Muscle of back (tissue), 13 donors: ENCODE data around the gene SLC30A10. TPM values are rescaled to one million over a fixed set of nuclear protein-coding genes. Genes with fewer than 3 reads are reported as not detected.
A peak's percentile ranks its signal among the peaks of the same experiment; 100 is the strongest.
"Not testable (repeated sequence)": the region's sequence is repeated elsewhere in the genome, so short reads cannot be mapped to it uniquely, and the experiment has no call there.

Source experiments
- DNase-seq, 3 donors: peaks; one replicate each; pipeline versions ENCODE4 v3.0.0 to v3.0.0-alpha.2; 2013
- long read RNA-seq, 9 donors: transcript quantifications; one replicate each; lab custom pipeline, GENCODE V29; 2026
- polyA plus RNA-seq, 10 donors: library from polyadenylated mRNA; unstranded; fragments of 120-200 nt; gene quantifications; one replicate each; pipeline ENCODE4 v1.2.1, GENCODE V29; 2013; ENCODE audit not compliant: insufficient read length in 10 of 10

Gene SLC30A10
- under 1 TPM in 7 of 10 donors, not detected in 3; 0.12 to 0.28 (median 0.20) TPM for polyA plus RNA-seq
- long read RNA-seq, donor 1: 0 reads
- long read RNA-seq, donor 2: 0 reads
- long read RNA-seq, donor 3: 0 reads
- long read RNA-seq, donor 4: 0 reads
- long read RNA-seq, donor 5: 0 reads
- long read RNA-seq, donor 6: 0 reads
- long read RNA-seq, donor 7: 0 reads
- long read RNA-seq, donor 8: 0 reads
- long read RNA-seq, donor 9: 0 reads

DNA sequence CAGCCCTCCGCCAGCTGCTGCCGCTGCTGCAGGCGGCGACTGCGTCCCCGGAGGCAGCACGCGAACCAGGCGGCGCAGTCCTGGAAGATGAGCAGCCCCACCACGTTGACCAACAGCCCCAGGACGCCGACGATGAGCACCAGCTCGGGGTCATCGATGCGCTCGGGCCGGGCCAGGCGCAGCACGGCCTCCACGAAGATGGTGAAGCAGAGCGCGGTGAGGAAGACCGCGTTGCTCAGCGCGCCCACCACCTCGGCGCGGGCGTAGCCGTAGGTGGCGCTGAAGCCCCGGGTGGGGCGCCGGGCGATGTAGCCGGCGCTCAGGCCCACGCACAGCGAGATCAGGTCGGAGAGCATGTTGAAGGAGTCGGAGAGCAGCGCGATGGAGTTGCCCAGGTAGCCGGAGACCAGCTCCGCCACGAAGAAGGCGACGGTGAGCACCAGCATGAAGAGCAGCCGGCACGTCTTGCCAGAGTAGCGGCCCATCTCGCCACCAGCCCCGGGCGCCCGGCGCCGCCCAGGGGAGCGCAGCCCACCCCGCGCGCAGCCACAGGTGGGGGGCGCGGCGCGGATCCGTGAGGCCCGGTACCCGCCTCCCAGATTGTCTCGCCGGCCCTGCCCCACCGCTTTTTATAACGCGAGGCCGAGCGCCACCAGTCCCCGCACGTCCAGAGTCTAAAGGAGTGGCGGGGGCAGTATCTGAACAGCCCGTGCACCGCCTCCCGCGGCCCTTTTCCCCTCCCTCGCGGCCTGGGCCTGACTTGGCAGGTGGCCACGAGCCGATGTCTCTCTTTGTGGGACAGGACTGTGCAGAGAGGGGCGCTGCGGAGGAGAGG is at the start of gene SLC30A10:
SLC30A10 (minus strand) TSS at position 602 of the 835 bp plus-strand sequence; CDS start at position 485, 117 bp downstream.
- DNase-seq: peak in 2 of 3 donors; percentile 9 to 67

DNA sequence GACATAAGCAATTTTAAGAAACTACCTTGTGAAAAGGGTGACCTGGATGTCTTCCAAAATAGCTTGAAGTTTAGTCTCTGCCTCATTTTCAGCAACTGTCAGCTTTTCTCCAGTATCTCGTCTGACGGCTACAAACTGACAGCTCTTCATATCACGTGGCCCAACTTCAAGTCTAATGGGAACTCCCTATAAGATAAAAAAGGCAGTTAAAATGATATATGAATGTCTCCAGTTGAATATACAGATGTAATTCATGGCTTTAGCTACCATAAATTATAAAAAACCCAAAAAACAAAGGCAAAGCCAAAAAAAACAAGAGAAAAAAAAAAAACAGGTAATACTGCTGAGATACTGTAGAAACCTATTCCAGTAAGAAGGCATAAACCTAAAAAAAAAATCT is 44.9 kb upstream of the SLC30A10 start:
- DNase-seq: no peak

DNA sequence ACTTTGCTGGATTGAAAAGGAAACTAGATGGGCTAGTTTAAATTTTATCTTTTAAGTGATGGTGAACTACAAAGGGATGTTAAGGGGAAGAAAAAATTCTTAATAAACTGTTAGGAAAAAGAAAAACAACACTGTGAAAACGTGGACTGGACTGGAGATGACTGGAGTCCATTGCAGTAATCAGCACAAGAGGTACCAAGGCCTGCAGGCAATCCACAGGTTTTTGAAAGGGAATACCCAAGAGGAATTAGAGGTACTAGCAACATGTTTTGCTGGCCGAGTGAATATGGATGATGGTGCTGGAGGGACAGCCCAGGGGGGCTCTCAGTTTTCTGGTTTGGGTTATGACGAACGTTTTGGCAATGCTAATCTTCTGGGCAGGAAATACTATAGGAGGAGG is 39.0 kb upstream of the SLC30A10 start:
- no peak for DNase-seq

DNA sequence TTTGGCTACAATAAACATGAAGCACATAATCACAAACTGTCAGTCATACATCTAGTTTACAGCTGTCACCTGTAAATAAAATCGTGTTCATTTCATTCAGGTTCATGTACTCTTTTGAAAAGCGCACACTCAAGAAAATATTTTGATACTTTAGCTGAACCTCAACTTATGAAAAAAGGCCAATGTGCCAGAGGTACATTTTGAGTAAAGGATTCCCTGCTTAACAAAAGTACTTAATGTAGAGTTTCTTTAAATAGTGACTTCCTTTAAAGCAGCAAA is 37.7 kb upstream of the SLC30A10 start:
- DNase-seq: no peak

DNA sequence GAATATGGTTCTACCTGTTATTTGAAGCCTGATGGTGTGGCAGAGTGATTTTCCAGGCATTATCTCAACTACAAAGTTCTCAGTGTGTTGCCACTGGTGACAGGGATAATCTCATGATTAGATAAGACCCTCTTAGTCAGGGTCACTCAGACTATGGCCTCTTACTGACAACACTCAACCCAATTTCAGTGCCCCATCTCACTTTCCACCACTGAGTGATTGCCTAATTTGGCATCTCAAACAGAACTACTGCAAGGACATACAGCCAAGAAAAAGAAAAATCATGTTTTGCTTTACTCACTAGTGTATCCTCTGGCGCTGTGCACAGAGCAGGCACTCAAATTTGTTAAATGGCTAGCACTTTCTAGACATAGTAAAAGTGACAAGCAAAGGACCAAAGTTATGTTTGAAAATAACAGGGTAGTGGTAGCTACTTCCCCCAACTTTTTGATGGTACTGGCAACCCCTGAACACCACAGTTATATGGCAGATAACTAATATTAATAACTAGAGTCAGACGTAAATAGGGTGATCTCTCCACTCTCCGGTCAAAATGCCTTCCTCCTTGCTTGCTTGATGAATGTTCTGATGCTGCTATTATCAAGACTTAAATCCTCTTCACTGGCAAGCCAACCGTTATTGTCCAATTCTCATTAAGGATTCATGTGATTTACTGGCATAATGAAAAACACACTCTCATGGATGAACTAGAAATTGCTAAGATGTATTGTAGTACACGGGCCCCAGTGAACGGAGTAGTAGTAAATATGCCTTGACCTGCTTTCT is 37.1 kb upstream of the SLC30A10 start:
- DNase-seq: no peak

DNA sequence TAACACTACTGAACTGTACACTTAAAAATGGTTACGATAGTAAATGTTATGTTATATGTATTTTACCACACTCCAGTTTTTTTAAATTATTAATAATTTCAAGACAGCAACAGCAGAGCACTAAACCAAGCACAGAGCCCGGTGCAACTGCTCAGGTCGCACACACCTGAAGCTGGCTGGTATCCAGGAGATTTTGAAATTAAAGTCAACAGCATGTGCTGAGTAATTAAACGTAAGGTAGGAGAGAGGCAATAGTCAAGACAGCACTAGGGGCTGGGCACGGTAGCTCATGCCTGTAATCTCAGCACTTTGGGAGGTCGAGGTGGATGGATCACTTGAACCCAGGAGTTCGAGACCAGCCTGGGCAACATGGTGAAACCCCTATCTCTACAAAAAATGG is 35.1 kb upstream of the SLC30A10 start:
- no peak for DNase-seq

DNA sequence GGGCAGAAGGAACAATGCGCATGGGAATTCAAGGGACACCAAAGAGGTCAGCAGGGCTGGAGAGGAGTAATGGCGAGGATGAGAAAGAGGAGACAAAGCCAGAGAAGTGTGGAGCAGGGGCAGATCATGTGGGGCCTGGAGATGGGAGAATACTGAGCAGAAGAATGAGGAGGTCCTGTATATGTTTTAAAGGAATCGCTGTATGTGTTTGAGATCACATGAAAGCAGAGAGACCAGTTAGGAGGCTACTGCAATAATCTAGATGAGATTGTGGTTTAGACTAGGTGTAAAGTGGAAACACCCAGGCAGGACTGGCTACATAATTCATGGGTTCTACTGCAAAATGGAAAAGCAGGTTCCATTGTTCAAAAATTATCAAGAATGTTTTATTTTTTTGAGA is 33.3 kb upstream of the SLC30A10 start:
- no peak for DNase-seq

DNA sequence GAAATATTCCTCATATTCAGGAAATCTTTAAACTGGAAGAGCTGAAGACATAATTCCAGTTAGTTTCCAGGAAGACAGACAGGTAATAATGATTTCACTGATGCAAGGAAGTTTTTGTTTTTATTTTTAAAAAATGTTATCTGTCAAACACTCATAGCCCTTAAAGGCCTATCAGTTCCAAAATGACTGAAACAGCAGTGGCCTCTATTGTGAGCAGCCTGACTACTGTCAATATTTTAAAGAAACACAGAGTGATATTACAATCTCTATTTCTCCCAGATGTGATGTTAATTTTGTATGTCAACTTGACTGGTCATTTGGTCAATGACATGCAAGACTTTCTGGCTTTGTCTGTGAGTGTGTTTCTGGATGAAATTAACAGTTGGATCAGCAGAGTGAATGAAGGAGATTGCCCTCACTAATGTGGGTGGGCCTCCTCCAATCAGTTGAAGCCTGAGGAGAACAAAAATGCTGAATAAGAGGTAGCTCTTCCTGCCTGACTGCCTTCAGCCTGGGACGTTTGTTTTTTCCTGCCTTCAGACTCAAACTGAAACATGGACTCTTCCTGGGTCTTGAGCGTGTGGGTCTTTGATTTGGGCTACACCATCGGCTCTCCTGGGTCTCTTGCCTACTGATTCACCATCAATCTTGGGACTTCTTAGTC is 31.3 kb upstream of the SLC30A10 start:
- DNase-seq: no peak

DNA sequence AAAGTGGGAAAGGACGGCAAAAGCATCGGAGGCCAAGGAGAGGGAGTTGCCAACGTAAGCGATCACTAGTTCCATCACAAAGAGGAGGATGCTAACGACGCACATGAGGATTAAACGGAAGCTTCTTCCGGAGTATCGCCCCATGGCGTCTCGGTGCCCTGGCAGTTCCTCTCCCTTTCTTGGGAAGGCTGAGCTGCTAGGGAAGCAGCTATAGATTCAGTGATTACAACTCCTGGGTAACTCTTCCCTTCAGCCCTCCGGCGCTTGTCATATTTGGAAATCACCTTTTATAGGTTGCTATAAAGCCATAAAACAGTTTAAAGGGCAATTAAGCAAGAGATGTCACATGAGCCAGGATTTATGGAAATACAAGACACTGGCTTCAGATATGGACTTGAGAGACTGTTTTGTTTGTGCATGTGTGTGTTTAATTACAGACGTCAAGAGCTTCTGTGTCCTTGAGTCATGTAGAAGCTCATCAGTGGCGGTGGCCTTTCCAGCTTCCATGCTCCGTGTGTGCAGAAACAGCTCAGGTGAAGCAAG is 30.6 kb upstream of the SLC30A10 start:
- DNase-seq: no peak

DNA sequence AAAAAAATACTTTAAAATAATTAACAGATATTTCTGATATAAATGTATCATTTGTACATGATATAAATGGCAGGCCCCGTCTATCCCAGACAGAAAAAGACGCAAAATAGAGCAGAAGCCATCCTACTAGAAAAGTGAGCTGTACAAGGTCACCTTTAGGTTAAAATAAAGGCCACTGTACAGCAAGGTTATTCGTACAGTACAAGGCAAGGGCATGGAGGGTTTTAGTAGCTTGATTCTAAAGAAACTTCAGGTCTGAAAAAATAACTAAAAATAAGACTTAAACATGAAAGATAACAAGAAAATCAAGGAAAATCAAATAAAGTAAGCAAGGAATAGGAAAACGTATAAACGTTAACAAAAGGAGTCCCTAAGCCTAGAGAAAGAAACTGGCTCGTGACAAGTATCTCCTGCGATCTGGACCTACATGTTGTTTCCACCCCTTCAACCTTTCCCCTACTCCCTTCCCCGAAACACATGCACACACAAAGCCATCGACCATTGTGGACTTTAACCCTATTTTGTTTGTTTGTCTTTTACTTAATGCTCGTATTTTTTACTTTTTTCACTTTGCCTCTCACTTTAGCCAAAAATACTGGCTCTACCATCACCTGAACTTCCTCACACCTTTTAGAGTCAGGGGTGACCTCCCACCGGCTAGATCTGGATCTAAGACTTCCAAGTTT is 26.5 kb upstream of the SLC30A10 start:
- no peak for DNase-seq

DNA sequence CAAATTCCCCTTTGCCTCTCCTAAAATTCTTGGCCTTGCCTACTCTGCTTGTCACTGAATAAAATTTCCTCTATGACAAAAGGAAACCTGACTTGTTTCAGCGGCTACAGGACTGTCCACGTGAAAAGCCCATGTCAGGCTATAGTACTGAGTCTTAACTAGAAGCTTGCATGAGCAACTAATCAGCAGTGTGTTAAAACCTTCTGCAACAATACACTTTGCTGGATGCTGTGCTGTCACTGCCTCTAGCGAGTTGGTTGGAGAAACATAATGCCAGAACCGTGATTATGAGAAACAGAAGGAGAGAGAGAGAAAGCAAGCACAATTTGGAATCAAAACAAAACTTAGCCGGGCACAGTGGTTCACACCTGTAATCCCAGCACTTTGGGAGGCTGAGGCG is 25.7 kb upstream of the SLC30A10 start:
- no peak for DNase-seq

DNA sequence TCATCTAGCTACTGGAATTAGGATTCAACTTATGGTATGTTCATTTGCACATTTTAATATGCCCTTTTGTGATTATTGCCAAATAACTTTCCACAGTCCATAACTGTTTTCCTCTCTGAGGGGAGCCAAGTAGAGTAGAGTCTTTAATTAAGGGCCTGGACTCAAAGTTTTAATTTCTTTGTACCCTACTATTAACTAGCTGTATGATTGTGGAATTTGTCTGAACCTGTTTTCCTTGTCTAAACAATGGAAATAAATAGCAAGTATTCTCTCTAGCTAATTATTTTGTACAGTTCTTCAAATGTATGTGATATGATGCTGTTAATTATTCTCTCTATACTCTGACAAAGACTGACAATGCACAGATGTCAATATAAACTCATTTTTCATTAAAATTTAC is 24.0 kb upstream of the SLC30A10 start:
- no peak for DNase-seq

DNA sequence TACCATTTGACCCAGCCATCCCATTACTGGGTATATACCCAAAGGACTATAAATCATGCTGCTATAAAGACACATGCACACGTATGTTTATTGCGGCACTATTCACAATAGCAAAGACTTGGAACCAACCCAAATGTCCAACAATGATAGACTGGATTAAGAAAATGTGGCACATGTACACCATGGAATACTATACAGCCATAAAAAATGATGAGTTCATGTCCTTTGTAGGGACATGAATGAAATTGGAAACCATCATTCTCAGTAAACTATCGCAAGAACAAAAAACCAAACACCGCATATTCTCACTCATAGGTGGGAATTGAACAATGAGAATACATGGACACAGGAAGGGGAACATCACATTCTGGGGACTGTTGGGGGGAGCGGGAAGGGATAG is 20.9 kb upstream of the SLC30A10 start:
- DNase-seq: not testable (repeated sequence)

DNA sequence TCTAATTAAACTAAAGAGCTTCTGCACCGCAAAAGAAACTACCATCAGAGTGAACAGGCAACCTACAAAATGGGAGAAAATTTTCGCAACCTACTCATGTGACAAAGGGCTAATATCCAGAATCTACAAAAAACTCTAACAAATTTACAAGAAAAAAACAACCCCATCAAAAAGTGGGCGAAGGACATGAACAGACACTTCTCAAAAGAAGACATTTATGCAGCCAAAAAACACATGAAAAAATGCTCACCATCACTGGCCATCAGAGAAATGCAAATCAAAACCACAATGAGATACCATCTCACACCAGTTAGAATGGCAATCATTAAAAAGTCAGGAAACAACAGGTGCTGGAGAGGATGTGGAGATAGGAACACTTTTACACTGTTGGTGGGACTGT is 20.4 kb upstream of the SLC30A10 start:
- DNase-seq: not testable (repeated sequence)

DNA sequence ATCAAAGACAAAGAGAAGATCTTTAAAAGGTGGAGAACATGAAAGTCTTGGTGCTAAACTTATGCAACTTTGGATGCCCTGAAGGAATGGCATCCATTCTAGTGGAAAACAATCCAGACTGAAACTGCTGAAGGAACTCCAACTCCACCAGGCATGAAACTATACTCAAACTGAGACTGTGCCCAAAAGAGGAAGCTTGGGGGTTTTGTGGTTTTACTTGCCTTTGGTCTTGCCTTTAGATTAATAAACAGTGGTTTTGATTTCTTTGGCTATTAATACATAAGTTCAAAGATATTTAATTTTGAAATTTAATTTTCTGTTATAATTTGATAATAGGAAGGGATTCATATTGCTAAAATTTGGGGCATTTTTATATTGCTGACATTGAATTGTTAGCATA is 17.4 kb upstream of the SLC30A10 start:
- DNase-seq: no peak

DNA sequence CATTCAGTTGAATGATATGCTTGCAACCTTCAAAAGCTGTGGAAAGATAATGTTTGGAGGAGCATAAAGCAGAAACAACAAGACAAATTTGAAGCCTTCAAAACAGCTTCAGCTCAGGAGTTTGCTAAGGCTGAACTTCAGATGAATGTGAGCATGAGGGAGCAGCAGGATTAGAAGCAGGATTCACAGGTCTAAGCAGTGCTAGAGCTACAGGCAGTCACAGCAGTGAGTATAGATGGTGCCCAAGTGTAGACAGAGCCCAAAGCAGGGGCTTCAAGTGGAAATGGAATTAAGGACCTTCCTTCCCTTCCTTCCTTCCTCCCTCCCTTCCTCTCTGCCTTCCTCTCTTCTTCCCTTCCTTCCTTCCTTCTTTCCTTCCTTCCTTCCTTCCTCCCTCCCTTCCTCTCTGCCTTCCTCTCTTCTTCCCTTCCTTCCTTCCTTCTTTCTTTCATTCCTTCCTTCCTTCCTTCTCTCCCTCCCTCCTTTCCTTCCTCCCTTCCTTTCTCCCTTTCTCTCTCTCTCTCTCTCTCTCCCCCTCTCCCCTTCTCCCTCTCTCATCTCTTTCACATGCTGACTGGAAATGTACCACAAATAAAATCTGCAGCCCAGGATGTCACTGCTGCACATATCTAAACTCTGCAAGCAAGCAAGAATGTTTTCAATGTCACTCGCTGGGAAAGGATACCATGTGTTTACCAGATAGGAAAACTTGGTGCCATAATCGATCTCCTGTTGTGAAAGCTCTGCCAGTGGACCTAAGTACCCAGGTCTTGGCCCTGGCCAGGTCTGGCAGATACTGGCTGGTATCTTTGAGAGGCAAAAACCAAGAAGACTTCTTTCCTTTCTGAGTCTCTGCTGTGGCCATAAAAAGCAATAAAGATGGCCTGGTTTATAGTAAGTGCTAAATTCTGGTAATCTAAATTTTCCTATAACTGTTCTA is 13.1 kb upstream of the SLC30A10 start:
- no peak for DNase-seq

DNA sequence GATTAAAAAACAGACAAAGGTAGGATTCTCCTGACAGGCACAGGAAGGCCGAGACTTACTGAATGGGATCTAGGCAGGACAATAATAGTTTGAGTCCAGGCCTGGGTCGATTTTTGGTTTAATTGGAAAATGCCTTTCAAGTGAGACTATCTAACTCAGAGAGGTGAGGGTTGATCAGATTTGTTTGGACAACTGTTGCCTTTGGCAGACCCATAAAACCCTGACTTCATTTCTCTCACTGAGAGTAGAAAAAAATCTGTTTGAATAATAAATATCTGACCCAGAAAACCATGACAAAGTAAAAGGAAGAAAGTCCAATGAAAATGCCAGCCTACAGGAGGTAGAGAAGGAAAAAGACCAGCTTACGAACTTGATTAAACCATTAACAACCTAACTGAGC is 12.3 kb upstream of the SLC30A10 start:
- no peak for DNase-seq

DNA sequence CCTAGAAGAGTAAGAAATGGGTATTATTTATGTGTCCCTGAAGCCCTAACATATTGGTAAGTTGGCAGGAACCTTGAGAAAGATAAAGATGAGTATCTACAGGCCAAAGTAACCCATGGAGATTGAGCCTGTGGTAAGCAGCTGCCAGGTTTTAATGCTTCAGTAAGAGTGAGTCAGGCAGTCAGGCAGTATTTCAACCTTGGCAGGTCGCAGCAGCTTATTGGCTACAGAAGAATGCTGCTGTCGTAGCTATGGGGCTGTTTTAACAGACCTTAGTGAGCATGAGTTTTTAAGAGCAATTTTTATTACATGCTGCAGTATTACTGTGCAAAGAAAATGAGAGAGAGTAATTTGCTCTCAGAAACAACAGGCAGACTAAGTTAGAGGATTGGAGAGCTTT is 10.3 kb upstream of the SLC30A10 start:
- peak in 2 of 3 donors; percentile 6 to 25 for DNase-seq

DNA sequence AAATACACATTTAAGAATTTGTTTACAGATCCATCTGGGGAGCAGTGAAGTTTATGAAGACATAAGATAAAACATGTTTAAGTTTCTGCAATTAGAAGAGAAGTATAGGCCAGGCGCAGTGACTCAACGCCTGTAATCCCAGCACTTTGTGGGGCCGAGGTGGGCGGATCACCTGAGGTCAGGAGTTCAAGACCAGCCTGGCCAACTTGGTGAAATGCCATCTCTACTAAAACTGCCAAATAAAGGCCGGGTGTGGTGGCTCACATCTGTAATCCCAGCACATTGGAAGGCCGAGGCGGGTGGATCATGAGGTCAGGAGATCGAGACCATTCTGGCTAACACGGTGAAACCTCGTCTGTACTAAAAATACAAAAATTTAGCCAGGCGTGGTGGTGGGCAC is 5.4 kb upstream of the SLC30A10 start:
- DNase-seq: not testable (repeated sequence)

DNA sequence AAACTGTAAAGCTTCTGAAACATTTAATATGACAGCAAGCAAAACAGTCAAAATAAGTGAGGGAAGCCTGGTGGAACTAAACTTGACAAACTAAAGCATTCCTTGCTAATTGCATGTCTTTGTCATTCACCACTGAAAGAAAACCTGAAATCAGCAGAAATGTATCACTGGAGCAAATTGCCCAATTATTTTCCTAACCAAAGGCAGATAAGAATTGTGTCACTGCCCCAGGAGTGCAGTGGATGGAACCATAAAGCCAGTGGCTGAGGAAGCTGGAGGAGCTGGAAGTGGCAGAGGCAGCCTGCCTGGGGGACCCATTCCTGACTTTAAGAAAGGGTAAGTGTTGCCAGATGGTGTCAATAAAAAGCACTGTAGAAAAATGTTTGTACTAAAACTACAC is 2.7 kb upstream of the SLC30A10 start:
- DNase-seq: no peak
